HepG2 (cell line): Measurements from ENCODE around the gene ANG. TPM values are rescaled to one million over a fixed set of nuclear protein-coding genes. Genes with fewer than 3 reads are reported as not detected.

Experiments used
- ARNTL ChIP-seq: sonication (generic); formaldehyde crosslinking; IDR thresholded peaks from 2 replicates; pipeline ENCODE4 v1.4.0; 2020; ENCODE audit warnings: mild to moderate bottlenecking, missing genetic modification reagents
- CBX5 ChIP-seq: sonication (generic); formaldehyde crosslinking; IDR thresholded peaks from 2 replicates; pipeline ENCODE4 v1.4.0; 2020; ENCODE audit warnings: missing genetic modification reagents, borderline replicate concordance
- CCAR2 ChIP-seq: fragments of 200-400 bp; formaldehyde crosslinking; optimal IDR thresholded peaks from 2 replicates; pipeline ENCODE3; 2018; ENCODE audit warnings: low read depth, mild to moderate bottlenecking, low read length, moderate library complexity
- CERS6 ChIP-seq: sonication (generic); formaldehyde crosslinking; IDR thresholded peaks from 2 replicates; pipeline ENCODE4 v1.5.0; 2020; ENCODE audit warnings: missing genetic modification reagents
- GATAD2A ChIP-seq: IDR thresholded peaks from 2 replicates; pipeline ENCODE4 v1.6.1; 2016
- KDM5A ChIP-seq: fragments of 200-600 bp; sonication (generic); IDR thresholded peaks from 2 replicates; pipeline ENCODE4 v1.7.0; 2018; ENCODE audit warnings: antibody characterized with exemption, mild to moderate bottlenecking, low read length, borderline replicate concordance
- KLF16 ChIP-seq, 2 experiments: sonication (generic) in 1 of 2; formaldehyde crosslinking in 1 of 2; IDR thresholded peaks; 2 replicates each; pipeline versions ENCODE4 v1.6.1 to v1.8.0; 2016 to 2023; ENCODE audit warnings: missing genetic modification reagents in 2 of 2, missing compliant biosample characterization in 1 of 2
- NBN ChIP-seq: fragments of 450-650 bp; conservative IDR thresholded peaks from 2 replicates; pipeline ENCODE4 v1.6.1; 2017
- RBAK ChIP-seq: sonication (generic); formaldehyde crosslinking; IDR thresholded peaks from 2 replicates; pipeline ENCODE4 v1.5.1; 2020; ENCODE audit warnings: mild to moderate bottlenecking, missing genetic modification reagents
- RFX3 ChIP-seq: IDR thresholded peaks from 2 replicates; pipeline ENCODE4 v1.6.1; 2016; ENCODE audit warnings: missing biosample characterization, missing genetic modification reagents
- SSRP1 ChIP-seq: IDR thresholded peaks from 2 replicates; pipeline ENCODE4 v1.6.1; 2016; ENCODE audit warnings: control low read depth
- THAP11 ChIP-seq: IDR thresholded peaks from 2 replicates; pipeline ENCODE4 v1.6.1; 2016; ENCODE audit warnings: missing biosample characterization, missing genetic modification reagents
- XBP1 ChIP-seq: sonication (generic); formaldehyde crosslinking; IDR thresholded peaks from 2 replicates; pipeline ENCODE4 v1.5.0; 2020; ENCODE audit warnings: missing genetic modification reagents
- ZBTB20 ChIP-seq: sonication (generic); formaldehyde crosslinking; IDR thresholded peaks from 2 replicates; pipeline ENCODE4 v1.8.1; 2023; ENCODE audit warnings: missing genetic modification reagents, low read depth, mild to moderate bottlenecking, borderline replicate concordance
- ZIK1 ChIP-seq: sonication (generic); formaldehyde crosslinking; IDR thresholded peaks from 2 replicates; pipeline ENCODE4 v1.5.0; 2020; ENCODE audit warnings: mild to moderate bottlenecking, low read depth, missing genetic modification reagents, borderline replicate concordance
- ZNF138 ChIP-seq: sonication (generic); formaldehyde crosslinking; IDR thresholded peaks from 2 replicates; pipeline ENCODE4 v1.5.0; 2020; ENCODE audit warnings: mild to moderate bottlenecking, low read depth, missing genetic modification reagents
- ZNF326 ChIP-seq: sonication (generic); formaldehyde crosslinking; IDR thresholded peaks from 2 replicates; pipeline ENCODE4 v1.4.0; 2020; ENCODE audit warnings: missing genetic modification reagents, borderline replicate concordance
- ZSCAN22 ChIP-seq: sonication (generic); formaldehyde crosslinking; IDR thresholded peaks from 2 replicates; pipeline ENCODE4 v1.4.0; 2020; ENCODE audit warnings: mild to moderate bottlenecking, missing genetic modification reagents
- polyA plus RNA-seq, 8 experiments: library from polyadenylated mRNA; depleted of rRNA in 3 of 8; stranded (reverse) in 7 of 8; unstranded in 1 of 8; fragments of >200 nt; fragmentation: Illumina TruSeq in 4 of 8; extraction: Trizol in 4 of 8; gene quantifications; 2 replicates each; pipeline versions ENCODE4 v1.2.1 to v1.2.3, GENCODE V29; 2011 to 2016; ENCODE audit warnings: low read depth in 4 of 8, missing spikeins in 1 of 8, mixed read lengths in 1 of 8; ENCODE audit not compliant: insufficient read depth in 1 of 8
- total RNA-seq, 5 experiments: library from RNA; depleted of rRNA; stranded (reverse); fragments of >200 nt; fragmentation: Illumina TruSeq; extraction: Trizol; gene quantifications; 2 replicates each; pipeline ENCODE4 v1.2.3, GENCODE V29; 2016; ENCODE audit warnings: low read depth in 1 of 5
- TF ChIP-seq, protein P1 (sequence below): sonication (generic); formaldehyde crosslinking; IDR thresholded peaks from 2 replicates; pipeline ENCODE4 v1.4.0; 2020; ENCODE audit warnings: missing genetic modification reagents
- TF ChIP-seq, protein P2 (sequence below): sonication (generic); formaldehyde crosslinking; IDR thresholded peaks from 2 replicates; pipeline ENCODE4 v1.4.0; 2020; ENCODE audit warnings: missing genetic modification reagents
- TF ChIP-seq, protein P3 (sequence below): sonication (generic); formaldehyde crosslinking; IDR thresholded peaks from 2 replicates; pipeline ENCODE4 v1.4.0; 2020; ENCODE audit warnings: mild to moderate bottlenecking, missing genetic modification reagents
- TF ChIP-seq, protein P4 (sequence below): sonication (generic); formaldehyde crosslinking; IDR thresholded peaks from 2 replicates; pipeline ENCODE4 v1.9.0; 2022; ENCODE audit warnings: low read depth, missing genetic modification reagents

ANG gene
- total and polyA plus RNA-seq, 2 of the 13 experiments (the other 11 are each of a cell fraction or from before 2014, with no cell fraction given) = 83.6 to 401 TPM

DNA sequence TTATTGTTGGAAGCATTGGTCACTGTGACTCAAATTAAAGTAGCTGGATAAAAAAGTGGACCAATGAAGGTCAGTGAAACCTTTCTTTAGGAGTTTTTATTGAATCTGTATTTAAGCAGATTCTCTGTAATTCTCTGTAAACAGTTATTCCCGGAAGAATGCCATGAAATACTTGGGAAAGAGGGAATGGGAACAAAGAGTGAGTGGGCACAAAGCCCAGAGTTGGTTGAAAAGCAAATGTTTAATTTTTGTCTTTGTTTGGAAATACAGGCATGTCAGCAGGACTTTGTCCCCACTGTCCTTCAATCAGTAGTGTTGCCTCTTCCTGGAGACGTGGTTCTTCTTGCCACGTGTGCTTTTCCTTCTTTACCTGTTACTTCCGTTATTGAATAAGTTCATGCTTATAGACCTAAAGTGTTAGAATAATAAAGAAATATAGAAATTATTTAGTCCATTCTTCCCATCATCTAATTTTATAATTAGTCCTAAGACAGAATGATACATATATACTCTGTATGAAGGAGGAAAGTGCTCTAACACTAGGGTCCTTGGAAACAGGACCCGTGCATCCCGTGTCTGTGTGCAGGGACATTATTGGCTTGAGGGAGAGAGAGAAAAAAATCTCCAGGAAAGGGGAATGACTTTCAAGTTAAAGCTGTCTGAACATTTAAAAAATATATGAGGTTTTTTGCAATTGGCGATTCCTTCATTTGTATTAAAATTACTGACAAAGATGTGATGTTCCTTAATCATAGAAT is 2.0 kb upstream of the ANG start (continued):
- TF ChIP-seq CERS6 = no peak
- no peak for TF ChIP-seq CCAR2
- TF ChIP-seq, protein P1, sequence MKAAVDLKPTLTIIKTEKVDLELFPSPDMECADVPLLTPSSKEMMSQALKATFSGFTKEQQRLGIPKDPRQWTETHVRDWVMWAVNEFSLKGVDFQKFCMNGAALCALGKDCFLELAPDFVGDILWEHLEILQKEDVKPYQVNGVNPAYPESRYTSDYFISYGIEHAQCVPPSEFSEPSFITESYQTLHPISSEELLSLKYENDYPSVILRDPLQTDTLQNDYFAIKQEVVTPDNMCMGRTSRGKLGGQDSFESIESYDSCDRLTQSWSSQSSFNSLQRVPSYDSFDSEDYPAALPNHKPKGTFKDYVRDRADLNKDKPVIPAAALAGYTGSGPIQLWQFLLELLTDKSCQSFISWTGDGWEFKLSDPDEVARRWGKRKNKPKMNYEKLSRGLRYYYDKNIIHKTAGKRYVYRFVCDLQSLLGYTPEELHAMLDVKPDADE (CRISPR knock-in tag) = no peak
- TF ChIP-seq, protein P2, sequence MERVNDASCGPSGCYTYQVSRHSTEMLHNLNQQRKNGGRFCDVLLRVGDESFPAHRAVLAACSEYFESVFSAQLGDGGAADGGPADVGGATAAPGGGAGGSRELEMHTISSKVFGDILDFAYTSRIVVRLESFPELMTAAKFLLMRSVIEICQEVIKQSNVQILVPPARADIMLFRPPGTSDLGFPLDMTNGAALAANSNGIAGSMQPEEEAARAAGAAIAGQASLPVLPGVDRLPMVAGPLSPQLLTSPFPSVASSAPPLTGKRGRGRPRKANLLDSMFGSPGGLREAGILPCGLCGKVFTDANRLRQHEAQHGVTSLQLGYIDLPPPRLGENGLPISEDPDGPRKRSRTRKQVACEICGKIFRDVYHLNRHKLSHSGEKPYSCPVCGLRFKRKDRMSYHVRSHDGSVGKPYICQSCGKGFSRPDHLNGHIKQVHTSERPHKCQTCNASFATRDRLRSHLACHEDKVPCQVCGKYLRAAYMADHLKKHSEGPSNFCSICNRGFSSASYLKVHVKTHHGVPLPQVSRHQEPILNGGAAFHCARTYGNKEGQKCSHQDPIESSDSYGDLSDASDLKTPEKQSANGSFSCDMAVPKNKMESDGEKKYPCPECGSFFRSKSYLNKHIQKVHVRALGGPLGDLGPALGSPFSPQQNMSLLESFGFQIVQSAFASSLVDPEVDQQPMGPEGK (CRISPR knock-in tag) = 0 out of 2 replicates have a peak, but pooled peaks have one; percentile 36
- TF ChIP-seq XBP1 (CRISPR knock-in tag) = no peak; the same call in 1 of the 2 replicates
- peak; percentile 97 for TF ChIP-seq GATAD2A (CRISPR knock-in tag)
- TF ChIP-seq ZIK1 = 0 out of 2 replicates have a peak, but pooled peaks have one; percentile 45
- TF ChIP-seq ZBTB20 = peak; percentile 62; the same call in 1 of the 2 replicates
- TF ChIP-seq SSRP1 = no peak; the same call in 1 of the 2 replicates
- TF ChIP-seq, protein P3, sequence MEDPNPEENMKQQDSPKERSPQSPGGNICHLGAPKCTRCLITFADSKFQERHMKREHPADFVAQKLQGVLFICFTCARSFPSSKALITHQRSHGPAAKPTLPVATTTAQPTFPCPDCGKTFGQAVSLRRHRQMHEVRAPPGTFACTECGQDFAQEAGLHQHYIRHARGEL (CRISPR knock-in tag) = no peak
- peak; percentile 70 for TF ChIP-seq THAP11 (CRISPR knock-in tag)
- TF ChIP-seq KLF16 (CRISPR knock-in tag; IDR thresholded peaks at IDR 0.05) = peak in 1 of 2 experiments; percentile 90; a peak in 2 of 4 replicates
- TF ChIP-seq ZSCAN22 (CRISPR knock-in tag) = no peak
- TF ChIP-seq, protein P4, sequence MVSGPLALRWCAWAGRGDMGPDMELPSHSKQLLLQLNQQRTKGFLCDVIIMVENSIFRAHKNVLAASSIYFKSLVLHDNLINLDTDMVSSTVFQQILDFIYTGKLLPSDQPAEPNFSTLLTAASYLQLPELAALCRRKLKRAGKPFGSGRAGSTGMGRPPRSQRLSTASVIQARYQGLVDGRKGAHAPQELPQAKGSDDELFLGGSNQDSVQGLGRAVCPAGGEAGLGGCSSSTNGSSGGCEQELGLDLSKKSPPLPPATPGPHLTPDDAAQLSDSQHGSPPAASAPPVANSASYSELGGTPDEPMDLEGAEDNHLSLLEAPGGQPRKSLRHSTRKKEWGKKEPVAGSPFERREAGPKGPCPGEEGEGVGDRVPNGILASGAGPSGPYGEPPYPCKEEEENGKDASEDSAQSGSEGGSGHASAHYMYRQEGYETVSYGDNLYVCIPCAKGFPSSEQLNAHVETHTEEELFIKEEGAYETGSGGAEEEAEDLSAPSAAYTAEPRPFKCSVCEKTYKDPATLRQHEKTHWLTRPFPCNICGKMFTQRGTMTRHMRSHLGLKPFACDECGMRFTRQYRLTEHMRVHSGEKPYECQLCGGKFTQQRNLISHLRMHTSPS (CRISPR knock-in tag) = peak; percentile 52; the same call in 1 of the 2 replicates
- TF ChIP-seq ZNF326 (CRISPR knock-in tag) = no peak
- no peak; the same call in 1 of the 2 replicates for TF ChIP-seq RFX3 (CRISPR knock-in tag)
- peak; percentile 82; the same call in 1 of the 2 replicates for TF ChIP-seq ARNTL (CRISPR knock-in tag)
- peak; percentile 76; the same call in 1 of the 2 replicates for TF ChIP-seq CBX5 (CRISPR knock-in tag)
- no peak for TF ChIP-seq RBAK (CRISPR knock-in tag)
- TF ChIP-seq NBN = no peak
- TF ChIP-seq ZNF138 = no peak
- TF ChIP-seq KDM5A = 0 out of 2 replicates have a peak, but pooled peaks have one; percentile 11
